GM12878 (cell line): ENCODE measurements around the gene ITGB5.

Experiments used
- CBFB ChIP-seq: IDR thresholded peaks from 2 replicates; pipeline ENCODE4 v1.6.1; 2016; ENCODE audit warnings: antibody characterized with exemption, low read depth
- CHD4 ChIP-seq: fragments of 200-600 bp; sonication (generic); IDR thresholded peaks from 2 replicates; pipeline ENCODE4 v1.6.1; 2016; ENCODE audit warnings: mild to moderate bottlenecking
- CTCF ChIP-seq, 3 experiments: IDR thresholded peaks in 2 of 3; conservative IDR thresholded peaks in 1 of 3; 2 replicates each; pipeline ENCODE4 v1.5.1; 2011; ENCODE audit warnings: low read depth in 3 of 3, low read length in 3 of 3, mild to moderate bottlenecking in 3 of 3, control low read depth in 2 of 3, moderate library complexity in 2 of 3, inconsistent platforms in 1 of 3, mixed read lengths in 1 of 3; ENCODE audit not compliant: control insufficient read depth in 2 of 3, insufficient read depth in 1 of 3; ENCODE audit errors: extremely low read depth in 1 of 3
- E4F1 ChIP-seq: fragments of 450-650 bp; IDR thresholded peaks from 2 replicates; pipeline ENCODE4 v1.6.1; 2018; ENCODE audit warnings: borderline replicate concordance, mild to moderate bottlenecking; ENCODE audit not compliant: partially characterized antibody
- EP300 ChIP-seq, 2 experiments: fragments of 150-350 bp in 1 of 2; IDR thresholded peaks; 2 replicates each; pipeline ENCODE4 v1.6.1; 2011 to 2012; ENCODE audit warnings: low read depth in 2 of 2, low read length in 2 of 2, borderline replicate concordance in 1 of 2, improper control_type of control experiment in 1 of 2, inconsistent platforms in 1 of 2; ENCODE audit not compliant: control insufficient read depth in 1 of 2
- GABPA ChIP-seq: IDR thresholded peaks from 2 replicates; pipeline ENCODE4 v1.6.1; 2014; ENCODE audit warnings: antibody characterized with exemption, low read depth, mild to moderate bottlenecking, inconsistent platforms
- HDGF ChIP-seq: fragments of 450-650 bp; IDR thresholded peaks from 2 replicates; pipeline ENCODE4 v1.6.1; 2016; ENCODE audit warnings: antibody characterized with exemption
- MAX ChIP-seq: IDR thresholded peaks from 2 replicates; pipeline ENCODE4 v1.6.1; 2012; ENCODE audit warnings: low read depth, low read length, improper control_type of control experiment
- POLR2A ChIP-seq: IDR thresholded peaks from 2 replicates; pipeline ENCODE4 v1.6.1; 2011; ENCODE audit warnings: low read depth, mild to moderate bottlenecking, low read length
- POLR2AphosphoS5 ChIP-seq: IDR thresholded peaks from 2 replicates; pipeline ENCODE4 v1.6.1; 2011; ENCODE audit warnings: mild to moderate bottlenecking, low read length, inconsistent platforms
- RAD21 ChIP-seq: IDR thresholded peaks from 2 replicates; pipeline ENCODE4 v1.6.1; 2011; ENCODE audit warnings: mild to moderate bottlenecking, low read depth, low read length, moderate library complexity; ENCODE audit not compliant: insufficient read depth

- TF ChIP-seq E4F1 (no peak), GABPA (no peak), CBFB (no peak), CHD4 (no peak), POLR2AphosphoS5 (no peak), CTCF (IDR thresholded peaks at IDR 0.05 in 2 of 3, conservative IDR thresholded peaks at IDR 0.05 in 1 of 3; ENCODE audit: control insufficient read depth in 2 of 3, extremely low read depth in 1 of 3, insufficient read depth in 1 of 3, low read depth in 3 of 3, low read length in 3 of 3) (no peak), RAD21 (no peak), MAX (no peak), HDGF (no peak), EP300 (IDR thresholded peaks at IDR 0.05; ENCODE audit: borderline replicate concordance in 1 of 2, control insufficient read depth in 1 of 2, low read depth in 2 of 2, low read length in 2 of 2) (no peak), POLR2A (no peak)
Observed at GRCh38 chr3:124847051-124847450, 40.1 kb downstream of the ITGB5 start.
